Hepatocyte (in vitro differentiated cells): ENCODE data around the gene OR2S2. TPM values are rescaled to one million over a fixed set of nuclear protein-coding genes. Genes with fewer than 3 reads are reported as not detected.

ENCODE experiments used
- DNase-seq: peaks from one replicate; pipeline ENCODE4 v3.0.0-alpha.2; 2016; ENCODE audit warnings: low spot score
- H2AFZ ChIP-seq: fragments of 200-600 bp; sonication (generic); 2 replicates; pipeline ENCODE4 v1.6.0; 2016; ENCODE audit warnings: antibody characterized with exemption, mild to moderate bottlenecking
- H3K27ac ChIP-seq: fragments of 200-600 bp; sonication (generic); 2 replicates; pipeline ENCODE4 v1.5.1; 2016; ENCODE audit warnings: mild to moderate bottlenecking
- H3K27me3 ChIP-seq: fragments of 200-600 bp; sonication (generic); 2 replicates; pipeline ENCODE4 v1.6.1; 2016
- H3K36me3 ChIP-seq: fragments of 200-600 bp; sonication (generic); replicated peaks from 2 replicates; pipeline ENCODE4 v1.5.1; 2016; ENCODE audit warnings: low read depth; ENCODE audit not compliant: insufficient read depth
- H3K4me1 ChIP-seq: fragments of 200-600 bp; sonication (generic); 2 replicates; pipeline ENCODE4 v1.5.1; 2016; ENCODE audit warnings: mild to moderate bottlenecking, moderate library complexity; ENCODE audit not compliant: insufficient read depth
- H3K4me2 ChIP-seq: fragments of 200-600 bp; sonication (generic); 2 replicates; pipeline ENCODE4 v1.6.0; 2016
- H3K4me3 ChIP-seq: fragments of 200-600 bp; sonication (generic); 2 replicates; pipeline ENCODE4 v1.5.1; 2016; ENCODE audit warnings: mild to moderate bottlenecking
- H3K79me2 ChIP-seq: fragments of 200-600 bp; sonication (generic); 2 replicates; pipeline ENCODE4 v1.6.0; 2017; ENCODE audit warnings: mild to moderate bottlenecking
- H3K9me2 ChIP-seq: fragments of 200-600 bp; sonication (generic); replicated peaks from 2 replicates; pipeline ENCODE4 v1.6.0; 2017; ENCODE audit warnings: mild to moderate bottlenecking; ENCODE audit not compliant: insufficient read depth
- H3K9me3 ChIP-seq: fragments of 200-600 bp; sonication (generic); 2 replicates; pipeline ENCODE4 v1.5.1; 2016; ENCODE audit warnings: low read depth, mild to moderate bottlenecking
- H4K20me1 ChIP-seq: fragments of 200-600 bp; sonication (generic); 2 replicates; pipeline ENCODE4 v1.6.0; 2016; ENCODE audit warnings: mild to moderate bottlenecking; ENCODE audit not compliant: insufficient read depth, poor library complexity, severe bottlenecking
- EZH2 ChIP-seq: fragments of 200-600 bp; sonication (generic); IDR thresholded peaks from 2 replicates; pipeline ENCODE4 v1.6.1; 2016; ENCODE audit warnings: antibody characterized with exemption, mild to moderate bottlenecking, borderline replicate concordance
- EZH2phosphoT487 ChIP-seq: fragments of 200-600 bp; sonication (generic); IDR thresholded peaks from one replicate; pipeline ENCODE4 v1.6.1; 2018; ENCODE audit warnings: antibody characterized with exemption, mild to moderate bottlenecking, low read depth, moderate library complexity; ENCODE audit not compliant: unreplicated experiment, severe bottlenecking
- WGBS: methylation state at CpG from one replicate; pipeline ENCODE4 v1.1.6; 2016; ENCODE audit warnings: low lambda C conversion rate; ENCODE audit errors: missing lambda C conversion rate; 5-methylcytosine and 5-hydroxymethylcytosine counted together
- polyA plus RNA-seq: library from polyadenylated mRNA; unstranded; fragments of >200 nt; fragmentation: Nextera tagmentation; extraction: Ambion mirVana; gene quantifications from 2 replicates; pipeline ENCODE4 v1.2.1, GENCODE V29; 2016
- total RNA-seq: library from RNA; depleted of rRNA; stranded (reverse); fragments of >200 nt; gene quantifications from 2 replicates; pipeline ENCODE4 v1.2.3, GENCODE V29; 2014
- TF ChIP-seq, protein P1 (sequence below): fragments of 200-600 bp; sonication (generic); IDR thresholded peaks from 2 replicates; pipeline ENCODE4 v1.5.1; 2016; ENCODE audit warnings: antibody characterized with exemption, mild to moderate bottlenecking; ENCODE audit not compliant: poor library complexity

OR2S2 gene
- total and polyA plus RNA-seq, 2 experiments from 2014 or later, result 0.27 TPM; not detected in 1

DNA sequence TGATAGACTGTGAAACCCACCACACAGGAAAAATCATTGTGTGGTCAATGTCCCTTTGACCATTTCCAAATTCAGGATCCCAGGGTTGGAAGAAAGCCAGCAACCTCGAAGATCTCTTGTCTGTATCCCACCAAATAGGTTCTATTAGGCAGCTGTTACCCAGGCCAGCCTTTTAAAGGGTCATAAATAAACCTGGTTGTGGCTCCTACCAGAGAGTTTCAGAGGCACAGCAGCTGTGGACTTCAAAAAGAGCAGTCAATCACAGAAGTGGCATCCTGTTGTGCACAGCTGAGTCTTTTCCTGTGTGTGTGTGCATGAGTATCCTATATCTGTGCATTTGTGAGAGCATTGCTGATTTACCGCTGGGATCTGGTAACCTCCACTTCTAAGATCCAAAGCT lies 23.7 kb upstream of the OR2S2 start:
- H3K27ac ChIP-seq, result no peak overlapping the region
- H3K36me3 ChIP-seq, result no peaks in the 10 kb centered on the region
- no peaks in the 10 kb centered on the region for H3K9me2 ChIP-seq
- no peak for TF ChIP-seq EZH2
- TF ChIP-seq EZH2phosphoT487, result no peak
- TF ChIP-seq, protein P1, sequence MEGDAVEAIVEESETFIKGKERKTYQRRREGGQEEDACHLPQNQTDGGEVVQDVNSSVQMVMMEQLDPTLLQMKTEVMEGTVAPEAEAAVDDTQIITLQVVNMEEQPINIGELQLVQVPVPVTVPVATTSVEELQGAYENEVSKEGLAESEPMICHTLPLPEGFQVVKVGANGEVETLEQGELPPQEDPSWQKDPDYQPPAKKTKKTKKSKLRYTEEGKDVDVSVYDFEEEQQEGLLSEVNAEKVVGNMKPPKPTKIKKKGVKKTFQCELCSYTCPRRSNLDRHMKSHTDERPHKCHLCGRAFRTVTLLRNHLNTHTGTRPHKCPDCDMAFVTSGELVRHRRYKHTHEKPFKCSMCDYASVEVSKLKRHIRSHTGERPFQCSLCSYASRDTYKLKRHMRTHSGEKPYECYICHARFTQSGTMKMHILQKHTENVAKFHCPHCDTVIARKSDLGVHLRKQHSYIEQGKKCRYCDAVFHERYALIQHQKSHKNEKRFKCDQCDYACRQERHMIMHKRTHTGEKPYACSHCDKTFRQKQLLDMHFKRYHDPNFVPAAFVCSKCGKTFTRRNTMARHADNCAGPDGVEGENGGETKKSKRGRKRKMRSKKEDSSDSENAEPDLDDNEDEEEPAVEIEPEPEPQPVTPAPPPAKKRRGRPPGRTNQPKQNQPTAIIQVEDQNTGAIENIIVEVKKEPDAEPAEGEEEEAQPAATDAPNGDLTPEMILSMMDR, result no peak
- H4K20me1 ChIP-seq, result no peaks in the 10 kb centered on the region
- H3K9me3 ChIP-seq, result no peaks in the 10 kb centered on the region
- H3K4me3 ChIP-seq, result no peak overlapping the region
- H3K79me2 ChIP-seq, result no peaks in the 10 kb centered on the region
- no peak overlapping the region for H3K4me2 ChIP-seq
- no peaks in the 10 kb centered on the region for H3K4me1 ChIP-seq
- no peak overlapping the region for H2AFZ ChIP-seq
- H3K27me3 ChIP-seq, result peaks cover 32% of the 10 kb centered on the region
- WGBS, result 18% methylated on average over 2 of the region's 2 CpGs
- DNase-seq, result no peak

DNA sequence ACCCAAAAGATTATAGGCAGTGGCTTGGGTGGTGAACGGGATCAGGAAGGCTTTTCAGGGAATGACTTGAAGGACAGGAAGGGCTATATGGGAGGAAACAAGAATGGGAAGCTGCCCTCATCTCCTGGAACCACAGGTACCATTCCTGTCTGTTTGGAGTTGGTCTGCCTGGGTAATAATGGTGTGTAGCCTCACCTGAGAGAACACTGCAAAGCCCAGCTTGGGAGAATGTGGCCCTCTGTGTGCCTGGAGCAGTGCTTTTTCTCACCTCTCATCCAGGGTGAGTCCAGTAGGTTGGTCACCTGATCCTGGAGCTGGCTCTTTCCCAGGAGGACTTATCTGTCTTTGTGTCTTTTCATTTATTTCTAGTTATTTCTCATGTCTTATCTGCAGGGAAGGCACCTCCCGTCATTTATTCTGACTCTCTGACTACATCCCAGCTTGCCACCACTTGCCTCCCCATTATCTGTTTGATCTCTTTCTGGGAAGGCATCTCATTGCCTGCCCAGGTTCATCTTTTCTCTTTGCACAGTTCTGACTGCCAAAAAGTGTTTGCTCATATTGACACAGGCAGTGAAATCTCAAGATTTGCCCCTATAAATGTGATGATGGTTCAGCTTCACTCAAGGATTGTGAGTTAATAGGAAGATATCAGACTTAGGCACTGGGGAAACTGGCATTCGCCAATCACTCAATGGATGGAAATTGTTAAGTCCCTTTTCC lies 22.5 kb upstream of the OR2S2 start:
- 90% methylated on average over 3 of the region's 3 CpGs for WGBS

DNA sequence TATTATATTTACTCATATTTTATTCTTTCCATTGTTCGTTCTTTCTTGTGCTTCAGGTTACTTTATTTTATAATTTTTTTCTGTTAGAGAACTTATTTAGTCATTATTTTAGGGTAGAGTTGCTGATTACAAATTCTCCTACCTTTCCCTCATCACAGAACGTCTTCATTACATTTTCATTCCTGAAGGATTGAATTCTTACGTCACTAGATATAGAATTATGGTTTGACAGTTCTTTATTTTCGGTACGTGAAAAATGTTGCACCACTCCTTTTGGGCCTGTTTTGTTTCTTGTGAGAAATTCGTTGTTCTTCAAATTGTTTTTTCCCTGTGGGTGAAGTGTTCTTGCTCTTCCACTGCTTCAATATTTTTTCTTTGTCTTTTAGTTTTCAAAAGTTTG lies 20.8 kb upstream of the OR2S2 start:
- no peaks in the 10 kb centered on the region for H3K9me2 ChIP-seq
- no peak overlapping the region for H3K4me3 ChIP-seq
- H3K4me2 ChIP-seq, result no peak overlapping the region
- DNase-seq, result no peak
- no peaks in the 10 kb centered on the region for H4K20me1 ChIP-seq
- H3K27me3 ChIP-seq, result peaks cover 27% of the 10 kb centered on the region
- WGBS, result 81% methylated on average over 6 of the region's 6 CpGs
- H3K27ac ChIP-seq, result no peak overlapping the region
- TF ChIP-seq EZH2, result no peak
- TF ChIP-seq, protein P1, result no peak
- TF ChIP-seq EZH2phosphoT487, result no peak
- H2AFZ ChIP-seq, result no peak overlapping the region
- H3K79me2 ChIP-seq, result no peaks in the 10 kb centered on the region
- H3K9me3 ChIP-seq, result peaks cover 7% of the 10 kb centered on the region
- no peaks in the 10 kb centered on the region for H3K36me3 ChIP-seq
- no peaks in the 10 kb centered on the region for H3K4me1 ChIP-seq

More for the DNA sequence above, 22.5 kb upstream of the OR2S2 start:
- Histone ChIP-seq H4K20me1 (no peaks in the 10 kb centered on the region), H3K9me3 (no peaks in the 10 kb centered on the region), H2AFZ (no peak overlapping the region), H3K79me2 (no peaks in the 10 kb centered on the region), H3K4me1 (no peaks in the 10 kb centered on the region), H3K36me3 (no peaks in the 10 kb centered on the region), H3K4me2 (no peak overlapping the region), H3K9me2 (no peaks in the 10 kb centered on the region), H3K27ac (no peak overlapping the region), H3K4me3 (no peak overlapping the region), H3K27me3 (peaks cover 31% of the 10 kb centered on the region)
- TF ChIP-seq, protein P1, result no peak
- TF ChIP-seq EZH2 (no peak), EZH2phosphoT487 (no peak)
- DNase-seq, result no peak
